GM12865 (cell line): ENCODE measurements around the gene PJVK.
A peak's percentile ranks its signal among the peaks of the same experiment; 100 is the strongest.

Source experiments
- DNase-seq: peaks from one replicate; pipeline ENCODE4 v3.0.0; 2010; ENCODE audit warnings: low read depth
- H3K4me3 ChIP-seq: 2 replicates; pipeline ENCODE4 v1.5.1; 2011; ENCODE audit warnings: mild to moderate bottlenecking, low read depth, low read length, control low read depth
- CTCF ChIP-seq: IDR thresholded peaks from 2 replicates; pipeline ENCODE4 v1.5.1; 2011; ENCODE audit warnings: low read length, control low read depth, low read depth, inconsistent platforms; ENCODE audit not compliant: insufficient read depth; ENCODE audit errors: missing control alignments

The PJVK gene

GRCh38 chr2:178480227-178481181 is 29.3 kb downstream of the PJVK start, which contains the start of gene PLEKHA3:
PLEKHA3 (plus strand) TSS chr2:178480457; CDS start chr2:178480870, 413 bp downstream.
- no peak for TF ChIP-seq CTCF
- peak within 1 kb of the TSS; percentile 88 for H3K4me3 ChIP-seq
- DNase-seq = peak; percentile 89

- no peak overlapping the region for H3K4me3 ChIP-seq
- no peak for TF ChIP-seq CTCF
- DNase-seq = peak; percentile 78
These were observed 31.3 kb downstream of the PJVK start for GRCh38 chr2:178482437-178482836.

GRCh38 chr2:178484245-178485041 is 33.3 kb downstream of the PJVK start:
- no peak for DNase-seq
- no peak overlapping the region for H3K4me3 ChIP-seq
- TF ChIP-seq CTCF = no peak

- no peak for TF ChIP-seq CTCF
- H3K4me3 ChIP-seq = no peak overlapping the region
- no peak for DNase-seq
These were observed 34.2 kb downstream of the PJVK start for GRCh38 chr2:178485356-178485755.

- H3K4me3 ChIP-seq = no peak overlapping the region
- TF ChIP-seq CTCF = no peak
- DNase-seq = no peak
These were observed 40.4 kb downstream of the PJVK start for GRCh38 chr2:178491612-178492011.

GRCh38 chr2:178496049-178496448 is 44.9 kb downstream of the PJVK start:
- H3K4me3 ChIP-seq = no peak overlapping the region
- no peak for DNase-seq
- no peak for TF ChIP-seq CTCF
